Measurements from ENCODE around the gene TAP2. TPM values are rescaled to one million over a fixed set of nuclear protein-coding genes. Genes with fewer than 3 reads are reported as not detected.

TAP2 gene
- total RNA-seq, 1 donor from 2014 or later, result 22.4 TPM

DNA sequence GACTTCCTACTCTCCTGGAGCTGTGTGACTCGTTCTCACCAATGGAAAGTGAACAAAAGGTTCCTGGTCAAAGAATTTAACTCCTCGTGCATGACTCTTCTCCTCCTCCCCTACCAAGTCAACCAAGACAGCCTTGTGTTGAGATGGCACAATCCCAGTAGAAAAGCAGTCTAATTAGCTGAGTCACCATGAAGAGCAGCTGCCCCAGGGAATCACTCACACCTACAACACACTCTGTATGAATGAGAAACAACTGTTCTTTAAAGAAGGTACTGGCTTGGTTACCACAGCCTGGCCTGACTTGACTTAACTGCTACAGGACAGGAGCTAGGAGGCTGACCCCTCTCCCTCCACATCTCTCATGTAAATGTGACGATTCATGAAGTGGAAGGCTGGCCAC is 18.8 kb downstream of the TAP2 start:
- peaks cover 19% of the 10 kb centered on the region for H3K4me1 ChIP-seq
- no peaks in the 10 kb centered on the region for H3K36me3 ChIP-seq
- DNase-seq, result no peak
- intact Hi-C loops (cut with micrococcal nuclease), result no loop called here
- no peak for TF ChIP-seq CTCF (IDR thresholded peaks at IDR 0.05; ENCODE audit: borderline replicate concordance)
- no peaks in the 10 kb centered on the region for H3K9me3 ChIP-seq (replicated peaks)
- H3K4me3 ChIP-seq, result no peak overlapping the region
- H3K27me3 ChIP-seq (ENCODE audit: low read depth), result no peaks in the 10 kb centered on the region
- H3K27ac ChIP-seq (replicated peaks), result no peak overlapping the region

DNA sequence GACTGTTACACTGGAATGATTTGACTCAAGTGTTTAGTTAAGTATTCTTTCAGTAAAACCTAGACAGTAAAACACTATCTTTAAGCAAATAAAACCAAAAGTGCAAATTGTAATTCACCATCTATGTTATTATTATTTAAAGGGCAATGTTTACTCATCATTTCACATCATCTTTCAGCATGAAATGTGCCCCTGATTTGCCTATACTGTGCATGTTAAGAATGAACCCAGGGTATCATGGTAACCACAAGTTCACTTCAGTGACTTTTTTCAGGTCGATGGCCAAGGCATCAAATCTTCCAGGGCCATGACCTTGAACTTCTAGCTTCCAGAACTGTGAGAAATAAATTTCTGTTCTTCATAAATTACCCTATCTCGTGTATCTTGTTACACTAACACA is 19.7 kb downstream of the TAP2 start:
- intact Hi-C loops (cut with micrococcal nuclease), result no loop called here
- no peaks in the 10 kb centered on the region for H3K9me3 ChIP-seq (replicated peaks)

DNA sequence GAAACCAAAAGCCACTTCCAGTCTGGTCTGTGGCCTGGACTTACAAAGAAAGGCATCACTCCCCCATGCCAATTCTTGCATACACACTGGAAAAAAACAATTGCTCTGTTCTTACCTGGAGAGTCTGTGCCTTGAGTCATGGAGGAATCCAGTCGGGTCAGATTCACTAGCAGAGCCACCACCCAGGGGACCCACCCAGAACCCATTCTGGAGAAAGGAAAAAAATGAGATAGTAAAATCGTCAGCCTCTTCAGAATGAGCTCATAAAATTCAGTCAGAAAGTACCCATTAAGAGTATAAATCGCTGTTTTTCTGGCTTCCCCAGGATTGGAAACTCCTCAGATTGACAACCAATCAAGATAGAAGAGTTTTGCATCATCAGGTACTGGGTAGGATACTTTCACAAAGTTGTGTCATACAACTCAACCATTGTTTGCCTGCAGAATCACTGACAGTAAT is 21.8 kb downstream of the TAP2 start, which contains the start of gene HLA-DOB:
TSS of gene HLA-DOB (minus strand) at position 257 of the 459 bp plus-strand sequence. CDS start at position 206, 51 bp downstream.
- H3K27me3 ChIP-seq (ENCODE audit: low read depth), result no peaks in the 10 kb centered on the region
- TF ChIP-seq CTCF (IDR thresholded peaks at IDR 0.05; ENCODE audit: borderline replicate concordance), result no peak
- DNase-seq, result no peak
- H3K4me1 ChIP-seq, result peaks cover 19% of the 10 kb centered on the region
- H3K36me3 ChIP-seq, result no peaks in the 10 kb centered on the region
- no peak within 1 kb of the TSS for H3K27ac ChIP-seq (replicated peaks)
- intact Hi-C loops (cut with micrococcal nuclease), result no loop called here
- no peak within 1 kb of the TSS for H3K4me3 ChIP-seq
- H3K9me3 ChIP-seq (replicated peaks), result no peaks in the 10 kb centered on the region

More for the DNA sequence above, 19.7 kb downstream of the TAP2 start:
- no peak for TF ChIP-seq CTCF (IDR thresholded peaks at IDR 0.05; ENCODE audit: borderline replicate concordance)
- no peak for DNase-seq
- Histone ChIP-seq H3K36me3 (no peaks in the 10 kb centered on the region), H3K4me1 (peaks cover 19% of the 10 kb centered on the region), H3K4me3 (no peak overlapping the region), H3K27me3 (ENCODE audit: low read depth) (no peaks in the 10 kb centered on the region), H3K27ac (replicated peaks) (no peak overlapping the region)

DNA sequence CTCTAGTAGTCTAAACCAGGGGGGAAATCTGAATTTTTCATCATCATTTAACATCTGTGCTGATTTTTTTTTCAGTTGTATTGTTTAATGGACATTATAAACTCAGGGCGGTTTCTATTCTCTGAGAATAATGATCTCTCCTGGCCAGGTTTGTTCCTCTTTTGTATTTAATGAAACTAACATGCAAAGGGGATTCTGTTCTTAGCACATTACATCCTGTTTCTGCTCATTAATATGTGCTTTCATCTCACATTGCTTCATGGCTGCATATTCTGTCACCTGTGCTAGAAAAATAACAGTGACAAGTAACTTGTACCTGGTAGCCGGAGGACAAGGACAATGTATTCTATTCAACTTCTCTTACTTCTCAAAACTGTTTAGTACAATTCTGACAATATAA is 22.5 kb downstream of the TAP2 start:
- Histone ChIP-seq H3K27ac (replicated peaks) (no peak overlapping the region), H3K27me3 (ENCODE audit: low read depth) (no peaks in the 10 kb centered on the region), H3K9me3 (replicated peaks) (no peaks in the 10 kb centered on the region), H3K4me3 (no peak overlapping the region), H3K36me3 (no peaks in the 10 kb centered on the region), H3K4me1 (peaks cover 19% of the 10 kb centered on the region)
- DNase-seq, result no peak
- TF ChIP-seq CTCF (IDR thresholded peaks at IDR 0.05; ENCODE audit: borderline replicate concordance), result no peak
- intact Hi-C loops (cut with micrococcal nuclease), result no loop called here

DNA sequence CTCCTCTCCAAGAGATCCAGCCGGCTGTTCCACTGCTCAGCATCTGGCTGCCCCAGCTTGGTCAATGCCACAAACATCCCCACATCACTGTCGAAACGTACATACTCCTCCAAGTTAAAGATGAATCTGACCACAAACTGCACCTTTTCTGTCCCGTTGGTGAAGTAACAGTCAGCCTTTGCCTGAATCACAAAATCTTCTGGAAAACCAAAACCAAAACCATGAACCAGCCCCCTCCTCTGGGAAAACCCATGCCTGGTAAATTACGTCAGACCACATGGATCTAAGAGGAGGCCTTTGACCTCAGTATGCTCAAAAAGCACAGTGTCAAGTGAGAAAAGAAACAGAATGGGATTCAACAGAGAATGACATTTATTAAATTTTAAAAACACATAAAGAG is 23.4 kb downstream of the TAP2 start:
- Histone ChIP-seq H3K9me3 (replicated peaks) (no peaks in the 10 kb centered on the region), H3K36me3 (no peaks in the 10 kb centered on the region), H3K27ac (replicated peaks) (no peak overlapping the region), H3K27me3 (ENCODE audit: low read depth) (no peaks in the 10 kb centered on the region), H3K4me1 (peaks cover 19% of the 10 kb centered on the region), H3K4me3 (no peak overlapping the region)
- intact Hi-C loops (cut with micrococcal nuclease), result no loop called here
- DNase-seq, result no peak
- TF ChIP-seq CTCF (IDR thresholded peaks at IDR 0.05; ENCODE audit: borderline replicate concordance), result no peak

Measured in left ventricle myocardium inferior (tissue), 1 donor.